ENCODE data around the gene UVRAG.
A peak's percentile ranks its signal among the peaks of the same experiment; 100 is the strongest.

The UVRAG gene

DNA sequence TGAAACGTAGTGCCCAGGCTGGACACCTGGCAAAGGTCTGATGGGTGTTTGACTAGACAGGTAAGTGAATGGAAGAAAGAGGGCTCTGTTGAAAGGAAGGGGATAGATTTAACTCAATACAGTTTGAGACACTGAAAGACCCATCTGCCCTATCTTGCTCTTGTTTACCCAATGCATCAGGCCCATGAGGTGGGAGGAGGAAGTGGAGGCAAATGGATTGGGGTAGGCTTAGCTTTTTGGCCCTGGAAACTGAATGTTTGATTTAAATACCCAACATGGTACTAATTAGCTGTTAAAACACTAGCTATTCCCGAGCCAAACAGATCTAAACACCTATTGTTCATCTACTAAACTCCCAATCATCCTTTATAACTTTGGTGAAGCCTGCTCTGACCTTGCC lies 3.5 kb upstream of the UVRAG start:
- no peak overlapping the region for H3K4me3 Mint-ChIP-seq
- no peak overlapping the region for H3K27ac Mint-ChIP-seq
- H3K4me1 Mint-ChIP-seq (ENCODE audit: low read depth) = peaks cover 22% of the 10 kb centered on the region
- peaks cover 5% of the 10 kb centered on the region for H3K27me3 Mint-ChIP-seq
- no peaks in the 10 kb centered on the region for H3K9me3 Mint-ChIP-seq
- H3K36me3 Mint-ChIP-seq (ENCODE audit: low read depth) = no peaks in the 10 kb centered on the region

- peaks cover 22% of the 10 kb centered on the region for H3K4me1 Mint-ChIP-seq (ENCODE audit: low read depth)
- H3K4me3 Mint-ChIP-seq = no peak overlapping the region
- peak overlapping the region; percentile 72 for H3K27ac Mint-ChIP-seq
- peaks cover under 1% of the 10 kb centered on the region for H3K27me3 Mint-ChIP-seq
- no peaks in the 10 kb centered on the region for H3K9me3 Mint-ChIP-seq
- H3K36me3 Mint-ChIP-seq (ENCODE audit: low read depth) = no peaks in the 10 kb centered on the region
These were observed 2.4 kb upstream of the UVRAG start for GRCh38 chr11:75812542-75813040.

- no peaks in the 10 kb centered on the region for H3K9me3 Mint-ChIP-seq
- no peaks in the 10 kb centered on the region for H3K27me3 Mint-ChIP-seq
- peaks cover 25% of the 10 kb centered on the region for H3K4me1 Mint-ChIP-seq (ENCODE audit: low read depth)
- no peak overlapping the region for H3K4me3 Mint-ChIP-seq
- peak overlapping the region; percentile 72 for H3K27ac Mint-ChIP-seq
- H3K36me3 Mint-ChIP-seq (ENCODE audit: low read depth) = no peaks in the 10 kb centered on the region
These were observed 1.9 kb upstream of the UVRAG start for GRCh38 chr11:75813124-75813523.

- Mint-ChIP-seq H3K27ac (peak overlapping the region; percentile 57), H3K9me3 (no peaks in the 10 kb centered on the region), H3K27me3 (no peaks in the 10 kb centered on the region), H3K36me3 (ENCODE audit: low read depth) (peaks cover under 1% of the 10 kb centered on the region), H3K4me1 (ENCODE audit: low read depth) (peaks cover 31% of the 10 kb centered on the region), H3K4me3 (no peak overlapping the region)
These were observed 1.4 kb upstream of the UVRAG start for GRCh38 chr11:75813622-75814039.

- Mint-ChIP-seq H3K36me3 (ENCODE audit: low read depth) (peaks cover 4% of the 10 kb centered on the region), H3K4me1 (ENCODE audit: low read depth) (peaks cover 37% of the 10 kb centered on the region), H3K4me3 (no peak overlapping the region), H3K27me3 (no peaks in the 10 kb centered on the region), H3K9me3 (no peaks in the 10 kb centered on the region), H3K27ac (peak overlapping the region; percentile 92)
These were observed 690 bp upstream of the UVRAG start for GRCh38 chr11:75814363-75814676.

GRCh38 chr11:75815345-75816168 lies 547 bp downstream of the UVRAG start:
- Mint-ChIP-seq H3K27ac (peak overlapping the region; percentile 92), H3K36me3 (ENCODE audit: low read depth) (peaks cover 4% of the 10 kb centered on the region), H3K4me3 (no peak overlapping the region), H3K9me3 (no peaks in the 10 kb centered on the region), H3K4me1 (ENCODE audit: low read depth) (peaks cover 37% of the 10 kb centered on the region), H3K27me3 (no peaks in the 10 kb centered on the region)

- peaks cover 13% of the 10 kb centered on the region for H3K36me3 Mint-ChIP-seq (ENCODE audit: low read depth)
- peaks cover 46% of the 10 kb centered on the region for H3K4me1 Mint-ChIP-seq (ENCODE audit: low read depth)
- H3K4me3 Mint-ChIP-seq = no peak overlapping the region
- H3K9me3 Mint-ChIP-seq = no peaks in the 10 kb centered on the region
- no peak overlapping the region for H3K27ac Mint-ChIP-seq
- no peaks in the 10 kb centered on the region for H3K27me3 Mint-ChIP-seq
These were observed 1.7 kb downstream of the UVRAG start for GRCh38 chr11:75816561-75817239.

DNA sequence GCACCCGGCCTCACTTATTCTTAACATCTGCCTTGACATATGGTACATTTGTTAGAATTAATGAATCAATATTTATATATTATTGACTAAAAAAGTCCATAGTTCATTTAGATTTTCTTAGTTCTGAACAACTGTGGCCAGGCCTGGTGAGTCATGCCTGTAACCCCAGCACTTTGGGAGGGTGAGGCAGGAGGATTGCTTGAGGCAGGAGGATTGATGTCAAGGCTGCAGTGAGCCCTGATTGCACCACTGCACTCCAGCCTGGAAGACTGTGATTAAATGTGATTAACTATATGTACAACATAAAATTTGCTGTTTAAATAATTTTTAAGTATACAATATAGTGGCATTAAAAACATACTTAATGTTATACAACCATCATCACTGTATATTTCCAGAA lies 5.6 kb downstream of the UVRAG start:
- Mint-ChIP-seq H3K36me3 (ENCODE audit: low read depth) (peaks cover 27% of the 10 kb centered on the region), H3K4me3 (no peak overlapping the region), H3K4me1 (ENCODE audit: low read depth) (peaks cover 53% of the 10 kb centered on the region), H3K9me3 (no peaks in the 10 kb centered on the region), H3K27ac (no peak overlapping the region), H3K27me3 (no peaks in the 10 kb centered on the region)

- Mint-ChIP-seq H3K36me3 (ENCODE audit: low read depth) (peaks cover 28% of the 10 kb centered on the region), H3K4me1 (ENCODE audit: low read depth) (peaks cover 57% of the 10 kb centered on the region), H3K27ac (no peak overlapping the region), H3K27me3 (no peaks in the 10 kb centered on the region), H3K4me3 (no peak overlapping the region), H3K9me3 (no peaks in the 10 kb centered on the region)
These were observed 6.2 kb downstream of the UVRAG start for GRCh38 chr11:75821202-75821601.

DNA sequence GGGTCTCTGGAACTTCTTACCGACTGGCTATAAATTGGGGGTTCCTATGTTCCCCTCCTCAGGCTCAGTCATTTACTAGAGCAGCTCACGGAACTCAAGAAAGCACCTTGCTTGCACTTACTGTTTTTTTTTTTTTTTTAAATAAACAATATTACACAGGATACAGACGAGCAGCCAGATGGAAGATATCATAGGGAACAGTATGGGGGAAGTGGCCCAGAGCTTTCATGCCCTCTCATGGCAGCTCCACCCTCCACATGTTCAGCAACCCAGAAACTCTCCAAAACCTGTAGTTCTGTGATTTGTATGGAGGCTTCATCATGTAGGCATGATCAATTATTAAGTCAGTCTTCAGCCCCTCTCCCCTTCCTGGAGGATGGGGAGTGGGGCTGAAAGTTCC lies 7.5 kb downstream of the UVRAG start:
- peaks cover 34% of the 10 kb centered on the region for H3K36me3 Mint-ChIP-seq (ENCODE audit: low read depth)

GRCh38 chr11:75823415-75823814 lies 8.4 kb downstream of the UVRAG start:
- Mint-ChIP-seq H3K27me3 (no peaks in the 10 kb centered on the region), H3K36me3 (ENCODE audit: low read depth) (peaks cover 34% of the 10 kb centered on the region), H3K9me3 (no peaks in the 10 kb centered on the region), H3K4me1 (ENCODE audit: low read depth) (peaks cover 68% of the 10 kb centered on the region), H3K4me3 (no peak overlapping the region), H3K27ac (no peak overlapping the region)

More for the DNA sequence above, 7.5 kb downstream of the UVRAG start:
- Mint-ChIP-seq H3K27ac (peak overlapping the region; percentile 9), H3K27me3 (no peaks in the 10 kb centered on the region), H3K9me3 (no peaks in the 10 kb centered on the region), H3K4me3 (no peak overlapping the region), H3K4me1 (ENCODE audit: low read depth) (peaks cover 70% of the 10 kb centered on the region)

GRCh38 chr11:75823946-75824345 lies 8.9 kb downstream of the UVRAG start:
- peak overlapping the region; percentile 42 for H3K27ac Mint-ChIP-seq
- H3K4me3 Mint-ChIP-seq = peak overlapping the region; percentile 40
- H3K36me3 Mint-ChIP-seq (ENCODE audit: low read depth) = peaks cover 30% of the 10 kb centered on the region
- no peaks in the 10 kb centered on the region for H3K27me3 Mint-ChIP-seq
- H3K9me3 Mint-ChIP-seq = no peaks in the 10 kb centered on the region
- peaks cover 63% of the 10 kb centered on the region for H3K4me1 Mint-ChIP-seq (ENCODE audit: low read depth)

GRCh38 chr11:75826461-75827230 lies 11.6 kb downstream of the UVRAG start:
- H3K9me3 Mint-ChIP-seq = no peaks in the 10 kb centered on the region
- no peaks in the 10 kb centered on the region for H3K27me3 Mint-ChIP-seq
- no peak overlapping the region for H3K4me3 Mint-ChIP-seq
- H3K36me3 Mint-ChIP-seq (ENCODE audit: low read depth) = peaks cover 26% of the 10 kb centered on the region
- H3K27ac Mint-ChIP-seq = peak overlapping the region; percentile 62
- peaks cover 62% of the 10 kb centered on the region for H3K4me1 Mint-ChIP-seq (ENCODE audit: low read depth)

- Mint-ChIP-seq H3K4me1 (ENCODE audit: low read depth) (peaks cover 57% of the 10 kb centered on the region), H3K27ac (no peak overlapping the region), H3K9me3 (no peaks in the 10 kb centered on the region), H3K27me3 (no peaks in the 10 kb centered on the region), H3K4me3 (no peak overlapping the region), H3K36me3 (ENCODE audit: low read depth) (peaks cover 20% of the 10 kb centered on the region)
These were observed 12.6 kb downstream of the UVRAG start for GRCh38 chr11:75827562-75827961.
